H1 (cell line): ENCODE results near the gene DOCK10. TPM values are rescaled to one million over a fixed set of nuclear protein-coding genes. Genes with fewer than 3 reads are reported as not detected.

Experiments
- CTCF ChIA-PET: fragments of 300-600 bp; sonication (Branson Sonifier 250); formaldehyde crosslinking; loops from one replicate; lab custom pipeline; 2021; ENCODE audit not compliant: partially characterized antibody; lab: Charles Lee
- POLR2A ChIA-PET: fragments of 300-600 bp; sonication (Branson Sonifier 250); formaldehyde crosslinking; loops from one replicate; lab custom pipeline; 2021; ENCODE audit warnings: inconsistent platforms; ENCODE audit not compliant: partially characterized antibody; lab: Charles Lee
- DNase-seq, 2 experiments: peaks; one replicate each; pipeline versions ENCODE4 v3.0.0 to v3.0.0-alpha.2; 2010 to 2022; ENCODE audit warnings: low spot score in 2 of 2, low read depth in 1 of 2, mixed read lengths in 1 of 2
- FAIRE-seq: peaks from 2 replicates; lab custom pipeline; 2011; peaks lifted over from hg19 to GRCh38; lab: Jason Lieb, UNC
- H2AFZ ChIP-seq: 2 replicates; pipeline ENCODE4 v1.8.1; 2012; ENCODE audit warnings: low read length, inconsistent platforms
- H2AK5ac ChIP-seq: 2 replicates; pipeline ENCODE4 v1.6.1; 2013; ENCODE audit warnings: low read depth, low read length
- H2BK120ac ChIP-seq: replicated peaks from 2 replicates; pipeline ENCODE3; 2013; ENCODE audit warnings: low read depth, low read length, inconsistent platforms
- H2BK12ac ChIP-seq: 2 replicates; pipeline ENCODE4 v1.6.1; 2013; ENCODE audit warnings: low read depth, low read length
- H2BK15ac ChIP-seq: 2 replicates; pipeline ENCODE4 v1.6.1; 2013; ENCODE audit warnings: low read length
- H2BK20ac ChIP-seq: 2 replicates; pipeline ENCODE4 v1.6.1; 2013; ENCODE audit warnings: low read length
- H2BK5ac ChIP-seq: 2 replicates; pipeline ENCODE4 v1.6.1; 2013; ENCODE audit warnings: low read depth, low read length
- H3K14ac ChIP-seq: 2 replicates; pipeline ENCODE4 v1.6.1; 2013; ENCODE audit warnings: inconsistent platforms; ENCODE audit not compliant: insufficient read length
- H3K18ac ChIP-seq: 2 replicates; pipeline ENCODE4 v1.6.1; 2013; ENCODE audit warnings: low read length; ENCODE audit errors: extremely low read depth
- H3K23ac ChIP-seq: 2 replicates; pipeline ENCODE4 v1.6.1; 2013; ENCODE audit warnings: inconsistent platforms; ENCODE audit not compliant: insufficient read length
- H3K23me2 ChIP-seq: 2 replicates; pipeline ENCODE4 v1.6.1; 2013; ENCODE audit warnings: low read depth, low read length
- H3K27ac ChIP-seq: 2 replicates; pipeline ENCODE4 v1.6.1; 2011; ENCODE audit warnings: low read depth, low read length, inconsistent platforms
- H3K27me3 ChIP-seq, 4 experiments: replicated peaks in 1 of 4; 1 replicate in 1 of 4; 2 replicates in 3 of 4; pipeline versions ENCODE4 v1.6.1 to v1.8.1; 2011 to 2013; ENCODE audit warnings: low read length in 3 of 4, mild to moderate bottlenecking in 3 of 4, inconsistent platforms in 2 of 4, mixed read lengths in 2 of 4, moderate library complexity in 1 of 4; ENCODE audit not compliant: control insufficient read depth in 3 of 4, insufficient read depth in 3 of 4; ENCODE audit errors: extremely low read depth in 1 of 4
- H3K36me3 ChIP-seq, 4 experiments: 2 replicates each; pipeline versions ENCODE4 v1.6.1 to v1.8.1; 2011 to 2013; ENCODE audit warnings: mild to moderate bottlenecking in 4 of 4, low read length in 3 of 4, moderate library complexity in 2 of 4, control low read depth in 1 of 4, inconsistent platforms in 1 of 4; ENCODE audit not compliant: insufficient read depth in 4 of 4, control insufficient read depth in 2 of 4
- H3K4ac ChIP-seq: replicated peaks from 2 replicates; pipeline ENCODE3; 2013; ENCODE audit warnings: low read length, low read depth, mixed read lengths, inconsistent platforms; ENCODE audit not compliant: insufficient read length
- H3K4me1 ChIP-seq, 4 experiments: replicated peaks in 1 of 4; 1 replicate in 1 of 4; 2 replicates in 3 of 4; pipeline versions ENCODE4 v1.6.1 to v1.8.1; 2011 to 2013; ENCODE audit warnings: low read length in 3 of 4, inconsistent platforms in 2 of 4, mixed read lengths in 1 of 4; ENCODE audit not compliant: insufficient read depth in 4 of 4, control insufficient read depth in 3 of 4
- H3K4me2 ChIP-seq, 2 experiments: 2 replicates each; pipeline versions ENCODE4 v1.6.1 to v1.8.1; 2011 to 2013; ENCODE audit warnings: low read depth in 2 of 2, low read length in 2 of 2, control low read depth in 1 of 2, inconsistent platforms in 1 of 2, mild to moderate bottlenecking in 1 of 2; ENCODE audit not compliant: insufficient read depth in 1 of 2
- H3K4me3 ChIP-seq, 4 experiments: fragments of 200-600, 300-600 bp in 1 of 4; sonication (generic), shearing (Covaris generic), sonication (Bioruptor Twin) in 1 of 4; 2 replicates each; pipeline versions ENCODE4 v1.5.1 to v1.8.1; 2011 to 2016; ENCODE audit warnings: low read length in 4 of 4, low read depth in 3 of 4, control low read depth in 2 of 4, inconsistent platforms in 2 of 4, mild to moderate bottlenecking in 2 of 4, mixed read lengths in 1 of 4, moderate library complexity in 1 of 4; ENCODE audit not compliant: insufficient read depth in 2 of 4; ENCODE audit errors: extremely low read depth in 1 of 4
- H3K56ac ChIP-seq: replicated peaks from 2 replicates; pipeline ENCODE3; 2013; ENCODE audit warnings: low read depth, mild to moderate bottlenecking, mixed read lengths, low read length, inconsistent platforms; ENCODE audit not compliant: insufficient read length
- H3K79me1 ChIP-seq: 2 replicates; pipeline ENCODE4 v1.6.1; 2013; ENCODE audit warnings: low read depth, low read length, control low read depth
- H3K79me2 ChIP-seq, 2 experiments: 2 replicates each; pipeline versions ENCODE4 v1.6.1 to v1.8.1; 2012 to 2013; ENCODE audit warnings: low read length in 2 of 2, mild to moderate bottlenecking in 2 of 2, inconsistent platforms in 1 of 2; ENCODE audit not compliant: insufficient read depth in 2 of 2, control insufficient read depth in 1 of 2
- H3K9ac ChIP-seq, 4 experiments: replicated peaks in 1 of 4; 1 replicate in 1 of 4; 2 replicates in 3 of 4; pipeline versions ENCODE4 v1.6.1 to v1.8.1; 2011 to 2013; ENCODE audit warnings: low read depth in 3 of 4, low read length in 3 of 4, control low read depth in 2 of 4, mild to moderate bottlenecking in 2 of 4, moderate library complexity in 2 of 4, inconsistent platforms in 1 of 4; ENCODE audit errors: extremely low read depth in 1 of 4
- H3K9me3 ChIP-seq, 2 experiments: 2 replicates each; pipeline versions ENCODE4 v1.6.1 to v1.8.1; 2012 to 2013; ENCODE audit warnings: mild to moderate bottlenecking in 2 of 2, moderate library complexity in 2 of 2, control low read depth in 1 of 2, inconsistent platforms in 1 of 2, low read depth in 1 of 2, low read length in 1 of 2, mixed read lengths in 1 of 2; ENCODE audit not compliant: insufficient read depth in 2 of 2
- H4K20me1 ChIP-seq, 2 experiments: replicated peaks in 1 of 2; 2 replicates each; pipeline versions ENCODE3 to v1.8.1; 2011 to 2013; ENCODE audit warnings: inconsistent platforms in 2 of 2, low read length in 2 of 2, mild to moderate bottlenecking in 1 of 2; ENCODE audit not compliant: insufficient read depth in 2 of 2, control insufficient read depth in 1 of 2
- H4K5ac ChIP-seq: 2 replicates; pipeline ENCODE4 v1.6.1; 2013; ENCODE audit warnings: low read length, low read depth, mixed read lengths, inconsistent platforms; ENCODE audit not compliant: insufficient read length
- H4K8ac ChIP-seq: 2 replicates; pipeline ENCODE4 v1.8.0; 2013; ENCODE audit warnings: mild to moderate bottlenecking, moderate library complexity, low read length, inconsistent platforms; ENCODE audit not compliant: insufficient read depth; ENCODE audit errors: extremely low read depth
- H4K91ac ChIP-seq: replicated peaks from 2 replicates; pipeline ENCODE3; 2013; ENCODE audit warnings: low read length, mixed read lengths, inconsistent platforms; ENCODE audit not compliant: insufficient read length
- EP300 ChIP-seq, 2 experiments: IDR thresholded peaks; 1 replicate in 1 of 2; 2 replicates in 1 of 2; pipeline ENCODE4 v1.6.1; 2011 to 2012; ENCODE audit warnings: low read depth in 2 of 2, low read length in 2 of 2, mild to moderate bottlenecking in 2 of 2, borderline replicate concordance in 1 of 2, inconsistent platforms in 1 of 2, moderate library complexity in 1 of 2
- HDAC2 ChIP-seq, 2 experiments: fragments of 300-600 bp in 1 of 2; sonication (generic) in 1 of 2; IDR thresholded peaks; 2 replicates each; pipeline ENCODE4 v1.6.1; 2011 to 2012; ENCODE audit warnings: low read depth in 2 of 2, low read length in 2 of 2, mild to moderate bottlenecking in 2 of 2, moderate library complexity in 2 of 2, borderline replicate concordance in 1 of 2, inconsistent platforms in 1 of 2
- MAFK ChIP-seq: IDR thresholded peaks from 2 replicates; pipeline ENCODE4 v1.6.1; 2012; ENCODE audit warnings: low read depth, mild to moderate bottlenecking, improper control_type of control experiment, low read length
- NRF1 ChIP-seq: IDR thresholded peaks from 2 replicates; pipeline ENCODE4 v1.6.1; 2011; ENCODE audit warnings: mild to moderate bottlenecking, low read depth, low read length, improper control_type of control experiment
- SIRT6 ChIP-seq: IDR thresholded peaks from one replicate; pipeline ENCODE4 v1.7.1; 2012; ENCODE audit warnings: low read length, inconsistent platforms
- WGBS, 2 experiments: shearing (Covaris generic) in 1 of 2; methylation state at CpG; one replicate each; pipeline versions ENCODE4 v1.1.6 to v1.1.7; 2013 to 2015; ENCODE audit warnings: low lambda C conversion rate in 2 of 2, mixed read lengths in 2 of 2, inconsistent platforms in 1 of 2, low coverage in 1 of 2, missing lambda C conversion rate in 1 of 2; ENCODE audit not compliant: insufficient replicate concordance in 2 of 2, insufficient coverage in 1 of 2, insufficient read length in 1 of 2; ENCODE audit errors: extremely low coverage in 1 of 2, missing lambda C conversion rate in 1 of 2; 5-methylcytosine and 5-hydroxymethylcytosine counted together
- polyA plus RNA-seq, 7 experiments: library from polyadenylated mRNA; depleted of rRNA in 3 of 7; stranded (reverse) in 5 of 7; unstranded in 2 of 7; fragments of >200 nt in 5 of 7; fragments of 200-250 nt in 2 of 7; gene quantifications; 1 replicate in 5 of 7; 2 replicates in 1 of 7; 4 replicates in 1 of 7; pipeline versions ENCODE4 v1.2.1 to v1.2.3, GENCODE V29; 2011 to 2013; ENCODE audit warnings: missing spikeins in 2 of 7, mixed read lengths in 2 of 7
- total RNA-seq: library from RNA; stranded (reverse); fragmentation: NEBNext Ultra II Directional; extraction: Animal tissue kit (Norgen Biotek cat#: 25700); gene quantifications from 2 replicates; pipeline ENCODE4 v1.2.1, GENCODE V29; 2021

The DOCK10 gene
- total and polyA plus RNA-seq, 2 of the 8 experiments (the other 6 are each of a cell fraction or from before 2014, with no cell fraction given): 0.33 to 1.6 TPM

- WGBS, 2 experiments: 84% methylated on average over 6 of the region's 6 CpGs; no CpG with 5 or more reads in 1 of the 2 experiments
- CTCF ChIA-PET: interaction anchor here (1.0 to 1.1 kb wide), 2 partner anchors 10 to 174 kb away, joined by 3 read pairs; no protein-coding TSS in a partner anchor
- TF ChIP-seq MAFK (no peak), HDAC2 (IDR thresholded peaks at IDR 0.05; ENCODE audit: borderline replicate concordance in 1 of 2, low read depth in 2 of 2, low read length in 2 of 2) (no peak), EP300 (IDR thresholded peaks at IDR 0.05; ENCODE audit: borderline replicate concordance in 1 of 2, low read depth in 2 of 2, low read length in 2 of 2) (no peak), NRF1 (no peak), SIRT6 (no peak)
Measured at GRCh38 chr2:224835405-224835804, 206.9 kb downstream of the DOCK10 start.

More at GRCh38 chr2:224835405-224835804, 206.9 kb downstream of the DOCK10 start:
- POLR2A ChIA-PET: no interaction called here
- DNase-seq: no peak
- no peaks in the 10 kb centered on the region for H3K23me2 ChIP-seq
- no peak overlapping the region for H2BK15ac ChIP-seq
- no peaks in the 10 kb centered on the region for H3K27me3 ChIP-seq
- no peak overlapping the region for H2BK20ac ChIP-seq
- no peaks in the 10 kb centered on the region for H3K79me2 ChIP-seq
- no peak overlapping the region for H4K8ac ChIP-seq
- no peaks in the 10 kb centered on the region for H3K36me3 ChIP-seq
- no peak overlapping the region for H3K4me2 ChIP-seq
- H2BK120ac ChIP-seq: no peak overlapping the region
- no peak overlapping the region for H4K5ac ChIP-seq
- H3K23ac ChIP-seq: no peak overlapping the region
- H3K9me3 ChIP-seq: peaks cover 3% of the 10 kb centered on the region in 2 experiments; a peak in 1 of 4 replicates
- no peak overlapping the region for H3K18ac ChIP-seq
- no peak overlapping the region for H2BK5ac ChIP-seq
- no peak overlapping the region for H2BK12ac ChIP-seq
- no peak overlapping the region for H3K9ac ChIP-seq
- no peak overlapping the region for H3K14ac ChIP-seq
- no peaks in the 10 kb centered on the region for H4K20me1 ChIP-seq
- no peak overlapping the region for H3K27ac ChIP-seq
- H2AFZ ChIP-seq: no peak overlapping the region
- no peak overlapping the region for H4K91ac ChIP-seq
- H3K4me1 ChIP-seq: no peaks in the 10 kb centered on the region
- no peak for FAIRE-seq
- H2AK5ac ChIP-seq: no peak overlapping the region
- H3K4me3 ChIP-seq: no peak overlapping the region
- no peaks in the 10 kb centered on the region for H3K79me1 ChIP-seq
- no peak overlapping the region for H3K56ac ChIP-seq
- H3K4ac ChIP-seq: no peak overlapping the region
